B cell (primary cell): ENCODE data around the gene SCN1A. TPM values are rescaled to one million over a fixed set of nuclear protein-coding genes. Genes with fewer than 3 reads are reported as not detected.

Experiments used
- ATAC-seq: fragments of 200-7000 bp; cut with Tn5 transposase; one replicate; pipeline ENCODE4 v1.10.0; 2021; ENCODE audit warnings: low read depth, mild to moderate bottlenecking, moderate number of reproducible peaks, moderate library complexity
- CTCF ChIA-PET: fragments of 350-600 bp; sonication (Branson Sonifier 250); formaldehyde crosslinking; loops from one replicate; lab custom pipeline; 2021; ENCODE audit warnings: antibody characterized with exemption, inconsistent platforms; lab: Charles Lee
- POLR2A ChIA-PET: fragments of 350-600 bp; sonication (Branson Sonifier 250); formaldehyde crosslinking; loops from one replicate; lab custom pipeline; 2021; ENCODE audit warnings: antibody characterized with exemption; lab: Charles Lee
- DNase-seq: peaks from one replicate; pipeline ENCODE4 v3.0.0; 2013
- H2AFZ ChIP-seq: 2 replicates; pipeline ENCODE4 v1.6.1; 2012; ENCODE audit warnings: mild to moderate bottlenecking, low read depth, low read length; ENCODE audit not compliant: insufficient read depth, poor library complexity, severe bottlenecking
- H3K27ac ChIP-seq, 2 donors: 1 replicate in 1 of 2; 2 replicates in 1 of 2; pipeline ENCODE4 v1.5.1; 2012 to 2013; ENCODE audit warnings: low read length in 2 of 2, mild to moderate bottlenecking in 2 of 2, moderate library complexity in 1 of 2
- H3K27me3 ChIP-seq, 4 experiments: fragments of 200-600 bp in 1 of 4; sonication (generic) in 1 of 4; replicated peaks in 1 of 4; 1 replicate in 2 of 4; 2 replicates in 2 of 4; pipeline versions ENCODE4 v1.6.1 to v1.7.0; 2013 to 2016; ENCODE audit warnings: low read length in 3 of 4, mild to moderate bottlenecking in 2 of 4, mixed read lengths in 1 of 4, moderate library complexity in 1 of 4; ENCODE audit not compliant: insufficient read depth in 4 of 4, control insufficient read depth in 3 of 4; ENCODE audit errors: control extremely low read depth in 1 of 4
- H3K36me3 ChIP-seq, 2 experiments: replicated peaks in 1 of 2; 1 replicate in 1 of 2; 2 replicates in 1 of 2; pipeline versions ENCODE4 v1.6.1 to v1.7.1; 2013; ENCODE audit warnings: low read length in 1 of 2; ENCODE audit not compliant: insufficient read depth in 2 of 2, control insufficient read depth in 1 of 2; ENCODE audit errors: control extremely low read depth in 1 of 2, extremely low read depth in 1 of 2
- H3K4me1 ChIP-seq, 2 donors: fragments of 200-600 bp in 1 of 2; sonication (generic) in 1 of 2; 1 replicate in 1 of 2; 2 replicates in 1 of 2; pipeline versions ENCODE4 v1.5.1 to v1.6.1; 2013 to 2017; ENCODE audit warnings: low read length in 2 of 2; ENCODE audit not compliant: control insufficient read depth in 2 of 2, insufficient read depth in 2 of 2
- H3K4me2 ChIP-seq: replicated peaks from 2 replicates; pipeline ENCODE3; 2012; ENCODE audit warnings: mild to moderate bottlenecking, low read depth, low read length; ENCODE audit not compliant: poor library complexity, severe bottlenecking
- H3K4me3 ChIP-seq, 5 experiments: fragments of 200-600 bp in 1 of 5; sonication (generic) in 1 of 5; 1 replicate in 3 of 5; 2 replicates in 2 of 5; pipeline versions ENCODE4 v1.5.1 to v1.7.0; 2011 to 2016; ENCODE audit warnings: low read length in 4 of 5, mild to moderate bottlenecking in 4 of 5, low read depth in 2 of 5, control low read depth in 1 of 5, moderate library complexity in 1 of 5; ENCODE audit not compliant: insufficient read depth in 1 of 5; ENCODE audit errors: control extremely low read depth in 1 of 5, extremely low read depth in 1 of 5
- H3K79me2 ChIP-seq: fragments of 200-600 bp; sonication (generic); one replicate; pipeline ENCODE4 v1.6.0; 2016; ENCODE audit warnings: low read length; ENCODE audit not compliant: control insufficient read depth, insufficient read depth
- H3K9ac ChIP-seq: fragments of 200-600 bp; sonication (generic); 2 replicates; pipeline ENCODE4 v1.6.1; 2017; ENCODE audit warnings: mild to moderate bottlenecking, low read length, moderate library complexity
- H3K9me3 ChIP-seq, 3 donors: one replicate each; pipeline versions ENCODE4 v1.6.1 to v1.7.1; 2013; ENCODE audit warnings: low read length in 2 of 3; ENCODE audit not compliant: control insufficient read depth in 2 of 3, insufficient read depth in 1 of 3; ENCODE audit errors: control extremely low read depth in 1 of 3
- H4K20me1 ChIP-seq: 2 replicates; pipeline ENCODE4 v1.6.0; 2012; ENCODE audit warnings: mild to moderate bottlenecking, low read length; ENCODE audit not compliant: insufficient read depth, control insufficient read depth, poor library complexity, severe bottlenecking
- H3K27ac Mint-ChIP-seq: one replicate; pipeline ENCODE4 v1.8.0; 2021; ENCODE audit warnings: mixed read lengths
- H3K27me3 Mint-ChIP-seq: one replicate; pipeline ENCODE4 v1.8.0; 2021; ENCODE audit warnings: mixed read lengths
- H3K4me1 Mint-ChIP-seq: one replicate; pipeline ENCODE4 v1.8.0; 2021; ENCODE audit warnings: mixed read lengths
- H3K4me3 Mint-ChIP-seq: one replicate; pipeline ENCODE4 v1.8.0; 2021; ENCODE audit warnings: mixed read lengths
- H3K9me3 Mint-ChIP-seq: one replicate; pipeline ENCODE4 v1.8.0; 2022; ENCODE audit warnings: mixed read lengths; ENCODE audit not compliant: insufficient read depth
- EZH2 ChIP-seq: IDR thresholded peaks from 2 replicates; pipeline ENCODE4 v1.6.1; 2012; ENCODE audit warnings: borderline replicate concordance, low read depth, mild to moderate bottlenecking, moderate library complexity, low read length; ENCODE audit not compliant: insufficient read depth, poor library complexity, severe bottlenecking
- WGBS: methylation state at CpG from one replicate; pipeline ENCODE4 v1.1.5; 2013; ENCODE audit warnings: missing lambda C conversion rate; ENCODE audit not compliant: insufficient coverage; 5-methylcytosine and 5-hydroxymethylcytosine counted together
- intact Hi-C: fragments of 100-400 bp; cut with micrococcal nuclease; formaldehyde crosslinking; loops from one replicate; pipeline ENCODE4 v1.10.0; 2022
- polyA plus RNA-seq: library from polyadenylated mRNA; depleted of rRNA; stranded (reverse); fragments of >200 nt; gene quantifications from 2 replicates; pipeline ENCODE4 v1.2.3, GENCODE V29; 2012
- total RNA-seq, 2 donors: library from RNA; stranded (reverse); fragments of 120-200 nt in 1 of 2; gene quantifications; 1 replicate in 1 of 2; 2 replicates in 1 of 2; pipeline versions ENCODE4 v1.2.3 to v1.2.4, GENCODE V29; 2013 to 2022
- TF ChIP-seq, protein P1 (sequence below): fragments of 200-600 bp; IDR thresholded peaks from one replicate; pipeline ENCODE4 v1.8.0; 2022; ENCODE audit warnings: antibody characterized with exemption, mild to moderate bottlenecking

SCN1A gene
- total and polyA plus RNA-seq, 2 donors (not counting 1 experiment from before 2014, with no cell fraction given), result not detected

DNA sequence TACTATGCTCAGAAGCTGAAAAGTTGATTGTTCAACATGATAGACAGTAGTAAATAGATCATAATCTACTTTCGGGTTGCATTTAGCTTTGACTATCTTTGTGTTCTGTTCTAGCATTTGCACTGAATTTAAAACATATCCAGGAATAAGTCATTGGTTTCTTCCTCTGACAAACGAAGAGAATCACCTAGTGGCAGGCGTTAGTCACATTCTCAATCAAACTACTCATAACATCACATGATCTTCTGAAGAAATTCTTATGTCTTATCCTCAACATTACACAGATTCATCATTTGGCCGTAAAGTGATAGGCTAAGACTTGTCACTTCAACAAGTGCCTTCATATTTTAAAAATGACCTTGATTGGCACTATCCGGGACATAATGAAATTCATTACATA is 110.6 kb downstream of the SCN1A start:
- Mint-ChIP-seq H3K9me3 (no peaks in the 10 kb centered on the region), H3K27me3 (peaks cover 4% of the 10 kb centered on the region), H3K4me3 (no peak overlapping the region), H3K27ac (no peak overlapping the region), H3K4me1 (no peaks in the 10 kb centered on the region)
- no peaks in the 10 kb centered on the region for H3K36me3 ChIP-seq
- no peak overlapping the region for H3K27ac ChIP-seq
- no peak overlapping the region for H3K4me2 ChIP-seq
- H3K4me1 ChIP-seq, result no peaks in the 10 kb centered on the region
- no peaks in the 10 kb centered on the region for H3K27me3 ChIP-seq
- no peak overlapping the region for H3K4me3 ChIP-seq
- ChIA-PET POLR2A (no interaction called here), CTCF (no interaction called here)
- ATAC-seq, result no peak
- no peaks in the 10 kb centered on the region for H3K79me2 ChIP-seq
- no peaks in the 10 kb centered on the region for H3K9me3 ChIP-seq
- 87% methylated on average over 3 of the region's 5 CpGs for WGBS
- TF ChIP-seq, protein P1, sequence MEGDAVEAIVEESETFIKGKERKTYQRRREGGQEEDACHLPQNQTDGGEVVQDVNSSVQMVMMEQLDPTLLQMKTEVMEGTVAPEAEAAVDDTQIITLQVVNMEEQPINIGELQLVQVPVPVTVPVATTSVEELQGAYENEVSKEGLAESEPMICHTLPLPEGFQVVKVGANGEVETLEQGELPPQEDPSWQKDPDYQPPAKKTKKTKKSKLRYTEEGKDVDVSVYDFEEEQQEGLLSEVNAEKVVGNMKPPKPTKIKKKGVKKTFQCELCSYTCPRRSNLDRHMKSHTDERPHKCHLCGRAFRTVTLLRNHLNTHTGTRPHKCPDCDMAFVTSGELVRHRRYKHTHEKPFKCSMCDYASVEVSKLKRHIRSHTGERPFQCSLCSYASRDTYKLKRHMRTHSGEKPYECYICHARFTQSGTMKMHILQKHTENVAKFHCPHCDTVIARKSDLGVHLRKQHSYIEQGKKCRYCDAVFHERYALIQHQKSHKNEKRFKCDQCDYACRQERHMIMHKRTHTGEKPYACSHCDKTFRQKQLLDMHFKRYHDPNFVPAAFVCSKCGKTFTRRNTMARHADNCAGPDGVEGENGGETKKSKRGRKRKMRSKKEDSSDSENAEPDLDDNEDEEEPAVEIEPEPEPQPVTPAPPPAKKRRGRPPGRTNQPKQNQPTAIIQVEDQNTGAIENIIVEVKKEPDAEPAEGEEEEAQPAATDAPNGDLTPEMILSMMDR, result no peak
- TF ChIP-seq EZH2, result no peak
- H3K9ac ChIP-seq, result no peak overlapping the region
- H2AFZ ChIP-seq, result no peak overlapping the region
- H4K20me1 ChIP-seq, result no peaks in the 10 kb centered on the region
- DNase-seq, result no peak
- intact Hi-C loops, result no loop called here

DNA sequence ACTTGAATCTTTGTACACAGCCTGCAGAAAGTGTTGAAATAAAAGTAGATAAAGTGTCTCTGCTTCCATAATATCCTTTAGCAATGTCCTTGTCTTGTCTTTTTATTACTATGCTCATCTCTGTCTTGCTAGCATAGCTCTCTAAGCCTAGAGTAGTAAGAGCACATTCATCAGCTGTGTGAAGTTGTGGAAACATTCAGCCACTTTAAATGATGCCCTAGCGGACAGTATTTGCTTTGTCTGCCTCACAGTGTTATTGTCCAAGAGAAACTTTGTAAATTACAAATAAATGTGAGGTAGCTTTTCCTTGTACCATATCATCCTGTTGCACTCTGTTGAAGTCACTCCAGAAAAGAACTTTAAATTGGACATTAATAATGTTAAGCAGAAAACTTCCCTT is 113.9 kb downstream of the SCN1A start:
- H3K4me1 Mint-ChIP-seq, result no peaks in the 10 kb centered on the region
- H3K4me2 ChIP-seq, result no peak overlapping the region
- ATAC-seq (no peak), DNase-seq (no peak)
- peaks cover 4% of the 10 kb centered on the region for H3K27me3 Mint-ChIP-seq
- 100% methylated on average over 1 of the region's 1 CpG for whole genome bisulfite sequencing
- no peaks in the 10 kb centered on the region for H4K20me1 ChIP-seq
- CTCF ChIA-PET, result no interaction called here
- no peaks in the 10 kb centered on the region for H3K9me3 ChIP-seq
- no peaks in the 10 kb centered on the region for H3K27me3 ChIP-seq
- intact Hi-C loops, result no loop called here
- no peak overlapping the region for H3K4me3 ChIP-seq
- no peaks in the 10 kb centered on the region for H3K4me1 ChIP-seq
- no peak overlapping the region for H2AFZ ChIP-seq
- no peak overlapping the region for H3K27ac Mint-ChIP-seq
- TF ChIP-seq, protein P1, result no peak
- TF ChIP-seq EZH2, result no peak
- H3K4me3 Mint-ChIP-seq, result no peak overlapping the region
- no peaks in the 10 kb centered on the region for H3K36me3 ChIP-seq
- no peak overlapping the region for H3K27ac ChIP-seq
- no peaks in the 10 kb centered on the region for H3K79me2 ChIP-seq
- no peaks in the 10 kb centered on the region for H3K9me3 Mint-ChIP-seq
- POLR2A ChIA-PET, result no interaction called here
- H3K9ac ChIP-seq, result no peak overlapping the region
